ENCODE data around the gene OTUD5.

OTUD5 gene

GRCh38 chrX:48896611-48897011 is 60.8 kb downstream of the OTUD5 start:
- H3K4me1 ChIP-seq, result peaks cover 3% of the 10 kb centered on the region
- no peaks in the 10 kb centered on the region for H3K27me3 ChIP-seq (ENCODE audit: control insufficient read depth, insufficient read depth, low read length)
- peak overlapping the region; percentile 72 for H3K4me2 ChIP-seq (ENCODE audit: low read length)
- peak overlapping the region; percentile 88 for H3K4me3 ChIP-seq (ENCODE audit: low read depth, low read length)
- TF ChIP-seq CTCF (IDR thresholded peaks at IDR 0.05), result no peak
- no peak overlapping the region for H3K9ac ChIP-seq
- peaks cover 3% of the 10 kb centered on the region for H3K79me2 ChIP-seq
- no peaks in the 10 kb centered on the region for H3K36me3 ChIP-seq (ENCODE audit: control insufficient read depth, insufficient read depth, low read length)
- peak overlapping the region; percentile 96 for H3K27ac ChIP-seq
- peak overlapping the region; percentile 70 for H2AFZ ChIP-seq
- H3K9me3 ChIP-seq (ENCODE audit: control insufficient read depth, low read length), result no peaks in the 10 kb centered on the region

- no peak overlapping the region for H3K27ac ChIP-seq
- H3K27me3 ChIP-seq (ENCODE audit: control insufficient read depth, insufficient read depth, low read length), result no peaks in the 10 kb centered on the region
- no peak for TF ChIP-seq CTCF (IDR thresholded peaks at IDR 0.05)
Observed at GRCh38 chrX:48894891-48895290, 62.5 kb downstream of the OTUD5 start.

DNA sequence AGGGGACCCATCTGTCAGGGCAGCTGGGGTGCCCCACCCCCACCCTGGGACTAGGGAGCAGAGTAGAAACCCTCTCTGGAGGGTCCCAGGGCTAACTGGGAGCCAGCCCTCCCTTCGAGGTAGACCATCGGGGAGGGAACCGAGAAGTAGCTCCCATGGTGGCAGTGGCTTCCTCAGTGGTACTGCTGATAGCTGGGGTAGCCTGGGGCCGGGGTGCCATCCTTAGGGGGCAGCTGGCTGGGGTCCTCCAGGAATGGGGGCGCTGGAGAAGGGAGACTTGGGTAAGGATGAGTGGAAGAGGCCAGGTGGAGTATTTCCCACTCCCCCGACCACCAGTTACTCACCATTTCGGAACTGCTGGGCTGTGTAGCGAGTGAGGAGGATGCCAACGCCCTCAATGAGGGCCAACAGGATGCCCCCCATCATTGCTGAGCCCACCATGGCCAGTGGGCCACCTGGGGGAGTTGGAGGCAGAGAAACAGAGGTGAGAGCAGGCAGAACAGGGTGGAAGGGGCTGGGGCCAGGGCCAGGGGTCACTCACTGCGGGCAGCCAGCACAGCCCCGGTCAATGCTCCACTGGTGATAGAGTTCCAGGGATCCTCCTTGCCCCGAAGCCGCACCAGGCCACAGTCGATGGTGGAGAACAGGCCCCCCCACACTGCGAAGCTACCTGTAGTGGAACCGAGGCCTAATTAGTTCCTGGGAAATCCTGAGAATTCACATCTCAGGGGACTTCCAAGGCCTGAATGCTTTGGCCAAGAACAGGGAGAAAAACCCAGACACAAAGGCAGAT is 63.7 kb downstream of the OTUD5 start:
- Histone ChIP-seq H3K4me2 (ENCODE audit: low read length) (no peak overlapping the region), H3K27ac (no peak overlapping the region), H3K9ac (no peak overlapping the region), H3K79me2 (no peaks in the 10 kb centered on the region), H2AFZ (no peak overlapping the region), H3K4me3 (ENCODE audit: low read depth, low read length) (no peak overlapping the region), H3K9me3 (ENCODE audit: control insufficient read depth, low read length) (no peaks in the 10 kb centered on the region), H3K36me3 (ENCODE audit: control insufficient read depth, insufficient read depth, low read length) (no peaks in the 10 kb centered on the region), H3K4me1 (peaks cover 5% of the 10 kb centered on the region), H3K27me3 (ENCODE audit: control insufficient read depth, insufficient read depth, low read length) (no peaks in the 10 kb centered on the region)
- TF ChIP-seq CTCF (IDR thresholded peaks at IDR 0.05), result no peak

More at GRCh38 chrX:48894891-48895290, 62.5 kb downstream of the OTUD5 start:
- Histone ChIP-seq H2AFZ (no peak overlapping the region), H3K36me3 (ENCODE audit: control insufficient read depth, insufficient read depth, low read length) (no peaks in the 10 kb centered on the region), H3K4me2 (ENCODE audit: low read length) (no peak overlapping the region), H3K4me3 (ENCODE audit: low read depth, low read length) (no peak overlapping the region), H3K9ac (no peak overlapping the region), H3K9me3 (ENCODE audit: control insufficient read depth, low read length) (no peaks in the 10 kb centered on the region), H3K4me1 (peaks cover 5% of the 10 kb centered on the region), H3K79me2 (no peaks in the 10 kb centered on the region)

- Histone ChIP-seq H3K9me3 (ENCODE audit: control insufficient read depth, low read length) (no peaks in the 10 kb centered on the region), H3K36me3 (ENCODE audit: control insufficient read depth, insufficient read depth, low read length) (no peaks in the 10 kb centered on the region)
Observed at GRCh38 chrX:48892896-48893295, 64.5 kb downstream of the OTUD5 start.

More at GRCh38 chrX:48892896-48893295, 64.5 kb downstream of the OTUD5 start:
- no peak overlapping the region for H3K9ac ChIP-seq
- H3K4me3 ChIP-seq (ENCODE audit: low read depth, low read length), result no peak overlapping the region
- TF ChIP-seq CTCF (IDR thresholded peaks at IDR 0.05), result no peak
- H3K27ac ChIP-seq, result no peak overlapping the region
- peaks cover 5% of the 10 kb centered on the region for H3K4me1 ChIP-seq
- H3K27me3 ChIP-seq (ENCODE audit: control insufficient read depth, insufficient read depth, low read length), result no peaks in the 10 kb centered on the region
- no peak overlapping the region for H3K4me2 ChIP-seq (ENCODE audit: low read length)
- H2AFZ ChIP-seq, result no peak overlapping the region
- H3K79me2 ChIP-seq, result no peaks in the 10 kb centered on the region
